ENCODE results near the gene PTPRK. TPM values are rescaled to one million over a fixed set of nuclear protein-coding genes. Genes with fewer than 3 reads are reported as not detected.

PTPRK gene
- total and polyA plus RNA-seq, 4 donors: 12.1 to 61.2 (median 29.1) TPM

GRCh38 chr6:128057946-128058345 is 462.5 kb downstream of the PTPRK start:
- TF ChIP-seq TAF1 (conservative IDR thresholded peaks at IDR 0.05) (no peak), JUND (IDR thresholded peaks at IDR 0.05) (no peak), NR2F2 (IDR thresholded peaks at IDR 0.05) (no peak), GABPA (IDR thresholded peaks at IDR 0.05 in 1 of 2, conservative IDR thresholded peaks at IDR 0.05 in 1 of 2) (no peak), FOXA2 (IDR thresholded peaks at IDR 0.05) (no peak), YY1 (IDR thresholded peaks at IDR 0.05) (no peak), HNF4A (conservative IDR thresholded peaks at IDR 0.05) (no peak), RAD21 (IDR thresholded peaks at IDR 0.05) (no peak), HNF4G (IDR thresholded peaks at IDR 0.05) (no peak), EGR1 (IDR thresholded peaks at IDR 0.05; ENCODE audit: low read depth in 2 of 2) (no peak), FOXA1 (IDR thresholded peaks at IDR 0.05) (no peak)
- TF ChIP-seq, protein P1, sequence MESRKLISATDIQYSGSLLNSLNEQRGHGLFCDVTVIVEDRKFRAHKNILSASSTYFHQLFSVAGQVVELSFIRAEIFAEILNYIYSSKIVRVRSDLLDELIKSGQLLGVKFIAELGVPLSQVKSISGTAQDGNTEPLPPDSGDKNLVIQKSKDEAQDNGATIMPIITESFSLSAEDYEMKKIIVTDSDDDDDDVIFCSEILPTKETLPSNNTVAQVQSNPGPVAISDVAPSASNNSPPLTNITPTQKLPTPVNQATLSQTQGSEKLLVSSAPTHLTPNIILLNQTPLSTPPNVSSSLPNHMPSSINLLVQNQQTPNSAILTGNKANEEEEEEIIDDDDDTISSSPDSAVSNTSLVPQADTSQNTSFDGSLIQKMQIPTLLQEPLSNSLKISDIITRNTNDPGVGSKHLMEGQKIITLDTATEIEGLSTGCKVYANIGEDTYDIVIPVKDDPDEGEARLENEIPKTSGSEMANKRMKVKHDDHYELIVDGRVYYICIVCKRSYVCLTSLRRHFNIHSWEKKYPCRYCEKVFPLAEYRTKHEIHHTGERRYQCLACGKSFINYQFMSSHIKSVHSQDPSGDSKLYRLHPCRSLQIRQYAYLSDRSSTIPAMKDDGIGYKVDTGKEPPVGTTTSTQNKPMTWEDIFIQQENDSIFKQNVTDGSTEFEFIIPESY (IDR thresholded peaks at IDR 0.05): no peak
- TF ChIP-seq, protein P2, sequence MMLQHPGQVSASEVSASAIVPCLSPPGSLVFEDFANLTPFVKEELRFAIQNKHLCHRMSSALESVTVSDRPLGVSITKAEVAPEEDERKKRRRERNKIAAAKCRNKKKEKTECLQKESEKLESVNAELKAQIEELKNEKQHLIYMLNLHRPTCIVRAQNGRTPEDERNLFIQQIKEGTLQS (IDR thresholded peaks at IDR 0.05): no peak
- no peaks in the 10 kb centered on the region for H3K9me3 ChIP-seq (ENCODE audit: control insufficient read depth in 4 of 4, low read length in 3 of 4)
- peaks cover 3 to 9% (median 6%) of the 10 kb centered on the region in 4 donors for H3K4me1 ChIP-seq (ENCODE audit: control insufficient read depth in 4 of 4, insufficient read depth in 4 of 4, low read length in 3 of 4)
- no peak overlapping the region for H3K27ac ChIP-seq (ENCODE audit: low read depth in 1 of 2, low read length in 2 of 2)
- no peaks in the 10 kb centered on the region for H3K27me3 ChIP-seq (ENCODE audit: control insufficient read depth in 4 of 4, insufficient read depth in 4 of 4, low read length in 3 of 4)
- no peak for DNase-seq (ENCODE audit: low spot score)
- H3K36me3 ChIP-seq (ENCODE audit: control insufficient read depth in 4 of 4, insufficient read depth in 3 of 4, low read depth in 1 of 4, low read length in 3 of 4): peaks cover 0 to 5% (median under 1%) of the 10 kb centered on the region in 4 donors
- no peak overlapping the region for H3K4me3 ChIP-seq (ENCODE audit: low read depth in 1 of 3, low read length in 3 of 3)
- H3K9ac ChIP-seq (ENCODE audit: low read depth in 1 of 2, low read length in 2 of 2): no peak overlapping the region

DNA sequence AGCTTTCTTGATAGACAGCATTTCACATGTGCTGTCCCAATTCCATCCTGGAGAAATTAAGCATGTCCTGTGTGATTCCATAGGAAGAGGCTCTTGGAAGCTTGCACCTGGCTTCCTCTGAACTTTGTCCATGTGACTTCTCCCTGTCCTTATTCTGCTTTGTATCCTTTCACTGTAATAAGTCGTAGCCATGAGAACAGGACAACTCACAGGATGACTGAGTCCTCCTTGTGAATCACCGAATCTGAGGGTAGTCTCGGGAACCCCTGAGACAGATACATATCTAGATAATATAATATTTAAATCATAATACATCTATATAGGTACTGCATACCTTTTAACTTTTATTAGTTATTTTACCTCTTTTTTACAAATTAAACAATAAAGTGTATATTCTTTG is 462.9 kb downstream of the PTPRK start:
- TF ChIP-seq NR2F2 (IDR thresholded peaks at IDR 0.05) (no peak), RXRA (IDR thresholded peaks at IDR 0.05) (no peak), EGR1 (IDR thresholded peaks at IDR 0.05; ENCODE audit: low read depth in 2 of 2) (no peak), FOXA2 (IDR thresholded peaks at IDR 0.05) (no peak), HNF4G (IDR thresholded peaks at IDR 0.05) (no peak), HNF4A (conservative IDR thresholded peaks at IDR 0.05) (no peak), REST (IDR thresholded peaks at IDR 0.05) (no peak)
- no peak for DNase-seq (ENCODE audit: low spot score)
- Histone ChIP-seq H3K4me1 (ENCODE audit: control insufficient read depth in 4 of 4, insufficient read depth in 4 of 4, low read length in 3 of 4) (peaks cover under 1 to 5% (median 3%) of the 10 kb centered on the region in 4 donors), H3K36me3 (ENCODE audit: control insufficient read depth in 4 of 4, insufficient read depth in 3 of 4, low read depth in 1 of 4, low read length in 3 of 4) (peaks cover 0 to 5% (median under 1%) of the 10 kb centered on the region in 4 donors), H3K9ac (ENCODE audit: low read depth in 1 of 2, low read length in 2 of 2) (no peak overlapping the region), H3K9me3 (ENCODE audit: control insufficient read depth in 4 of 4, low read length in 3 of 4) (no peaks in the 10 kb centered on the region), H3K27ac (ENCODE audit: low read depth in 1 of 2, low read length in 2 of 2) (no peak overlapping the region), H3K27me3 (ENCODE audit: control insufficient read depth in 4 of 4, insufficient read depth in 4 of 4, low read length in 3 of 4) (no peaks in the 10 kb centered on the region), H3K4me3 (ENCODE audit: low read depth in 1 of 3, low read length in 3 of 3) (no peak overlapping the region)
- WGBS: 96% methylated on average over 3 of the region's 3 CpGs

Measured in liver (tissue), 9 donors.